ENCODE data around the gene HRK. TPM values are rescaled to one million over a fixed set of nuclear protein-coding genes. Genes with fewer than 3 reads are reported as not detected.

The HRK gene
- total and polyA plus RNA-seq, 9 donors: under 0.01 to 0.30 (median 0.15) TPM; not detected in 3

DNA sequence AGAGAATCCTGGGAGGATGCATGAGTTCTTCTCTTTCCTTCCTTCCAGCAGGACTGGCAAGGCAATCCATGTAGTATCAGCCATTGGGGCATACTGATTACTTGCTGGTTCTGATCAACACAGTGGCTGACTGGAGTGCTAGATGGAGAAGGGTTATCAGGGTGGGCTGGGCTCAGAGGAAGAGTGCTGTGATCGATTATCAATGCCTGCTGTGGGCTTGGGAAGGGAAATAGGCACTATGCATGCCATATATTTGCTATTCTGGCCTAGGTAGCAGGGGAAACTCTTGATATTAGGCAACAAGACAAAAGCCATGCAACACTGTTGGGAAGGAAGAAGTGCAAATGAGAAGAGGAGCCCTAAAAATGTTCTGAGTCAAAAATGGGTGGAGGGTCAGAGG, 45.8 kb downstream of the HRK start:
- H3K27ac ChIP-seq: no peak overlapping the region
- no peaks in the 10 kb centered on the region for H3K36me3 ChIP-seq
- H3K4me3 ChIP-seq: no peak overlapping the region
- 77 to 86% (median 85%) methylated on average over 1 of the region's 1 CpG for WGBS, 3 donors
- H3K27me3 ChIP-seq: no peaks in the 10 kb centered on the region
- DNase-seq: no peak
- no peaks in the 10 kb centered on the region for H3K4me1 ChIP-seq (ENCODE audit: insufficient read depth)
- intact Hi-C loops (cut with DNase I): no loop called here
- TF ChIP-seq, protein P1, sequence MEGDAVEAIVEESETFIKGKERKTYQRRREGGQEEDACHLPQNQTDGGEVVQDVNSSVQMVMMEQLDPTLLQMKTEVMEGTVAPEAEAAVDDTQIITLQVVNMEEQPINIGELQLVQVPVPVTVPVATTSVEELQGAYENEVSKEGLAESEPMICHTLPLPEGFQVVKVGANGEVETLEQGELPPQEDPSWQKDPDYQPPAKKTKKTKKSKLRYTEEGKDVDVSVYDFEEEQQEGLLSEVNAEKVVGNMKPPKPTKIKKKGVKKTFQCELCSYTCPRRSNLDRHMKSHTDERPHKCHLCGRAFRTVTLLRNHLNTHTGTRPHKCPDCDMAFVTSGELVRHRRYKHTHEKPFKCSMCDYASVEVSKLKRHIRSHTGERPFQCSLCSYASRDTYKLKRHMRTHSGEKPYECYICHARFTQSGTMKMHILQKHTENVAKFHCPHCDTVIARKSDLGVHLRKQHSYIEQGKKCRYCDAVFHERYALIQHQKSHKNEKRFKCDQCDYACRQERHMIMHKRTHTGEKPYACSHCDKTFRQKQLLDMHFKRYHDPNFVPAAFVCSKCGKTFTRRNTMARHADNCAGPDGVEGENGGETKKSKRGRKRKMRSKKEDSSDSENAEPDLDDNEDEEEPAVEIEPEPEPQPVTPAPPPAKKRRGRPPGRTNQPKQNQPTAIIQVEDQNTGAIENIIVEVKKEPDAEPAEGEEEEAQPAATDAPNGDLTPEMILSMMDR (IDR thresholded peaks at IDR 0.05): no peak
- no peak for TF ChIP-seq EP300 (IDR thresholded peaks at IDR 0.05)
- no peak for TF ChIP-seq POLR2A (IDR thresholded peaks at IDR 0.05)
- H3K9me3 ChIP-seq: no peaks in the 10 kb centered on the region

DNA sequence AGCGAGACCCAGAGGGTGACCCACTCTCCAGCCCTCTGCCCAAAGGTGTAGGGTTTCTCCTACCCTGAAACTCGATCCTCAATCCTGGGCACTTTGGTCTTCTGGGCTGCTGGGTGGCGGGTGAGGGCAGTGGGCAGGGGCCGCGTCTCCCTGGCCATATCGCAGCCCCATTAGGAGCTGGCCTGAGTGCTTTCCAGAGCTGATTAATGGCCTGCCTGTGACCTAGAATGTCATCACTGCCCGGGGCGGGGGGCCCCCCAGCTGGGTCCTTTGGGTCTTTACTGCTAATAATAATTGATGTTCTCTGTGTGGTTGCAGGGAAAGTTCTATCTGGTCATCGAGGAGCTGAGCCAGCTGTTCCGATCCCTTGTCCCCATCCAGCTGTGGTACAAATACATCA, 47.8 kb downstream of the HRK start:
- 67 to 75% (median 72%) methylated on average over 10 of the region's 10 CpGs for WGBS, 3 donors

DNA sequence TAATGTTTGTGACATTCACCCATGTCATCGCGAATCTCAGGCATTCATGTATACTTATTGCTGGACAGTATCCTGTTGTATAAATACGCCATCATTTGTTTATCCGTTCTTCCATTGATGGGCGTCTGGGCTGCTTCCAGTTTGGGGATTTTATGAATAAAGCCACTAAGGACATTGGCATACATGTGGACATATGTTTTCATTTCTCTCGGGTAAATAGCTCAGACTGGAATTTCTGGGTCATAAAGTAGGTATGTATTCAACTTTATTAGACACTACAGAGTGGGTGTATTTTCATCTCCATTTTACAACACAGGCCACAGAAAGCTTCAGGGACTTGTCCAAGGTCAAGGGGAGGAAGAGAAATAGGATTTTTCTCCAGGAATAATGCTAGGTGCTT, 48.9 kb downstream of the HRK start:
- H3K27me3 ChIP-seq: no peaks in the 10 kb centered on the region
- WGBS, 3 donors: 69 to 80% (median 74%) methylated on average over 6 of the region's 6 CpGs
- H3K36me3 ChIP-seq: no peaks in the 10 kb centered on the region
- H3K27ac ChIP-seq: no peak overlapping the region
- no peaks in the 10 kb centered on the region for H3K4me1 ChIP-seq (ENCODE audit: insufficient read depth)
- TF ChIP-seq POLR2A (IDR thresholded peaks at IDR 0.05) (no peak), EP300 (IDR thresholded peaks at IDR 0.05) (no peak)
- TF ChIP-seq, protein P1 (IDR thresholded peaks at IDR 0.05): no peak
- intact Hi-C loops (cut with DNase I): no loop called here
- no peak overlapping the region for H3K4me3 ChIP-seq
- no peaks in the 10 kb centered on the region for H3K9me3 ChIP-seq
- no peak for DNase-seq

More for the DNA sequence above, 47.8 kb downstream of the HRK start:
- H3K36me3 ChIP-seq: no peaks in the 10 kb centered on the region
- H3K9me3 ChIP-seq: no peaks in the 10 kb centered on the region
- intact Hi-C loops (cut with DNase I): no loop called here
- H3K4me3 ChIP-seq: no peak overlapping the region
- no peak for TF ChIP-seq POLR2A (IDR thresholded peaks at IDR 0.05)
- TF ChIP-seq EP300 (IDR thresholded peaks at IDR 0.05): no peak
- TF ChIP-seq, protein P1 (IDR thresholded peaks at IDR 0.05): no peak
- no peak for DNase-seq
- H3K27me3 ChIP-seq: no peaks in the 10 kb centered on the region
- H3K4me1 ChIP-seq (ENCODE audit: insufficient read depth): no peaks in the 10 kb centered on the region
- H3K27ac ChIP-seq: no peak overlapping the region

DNA sequence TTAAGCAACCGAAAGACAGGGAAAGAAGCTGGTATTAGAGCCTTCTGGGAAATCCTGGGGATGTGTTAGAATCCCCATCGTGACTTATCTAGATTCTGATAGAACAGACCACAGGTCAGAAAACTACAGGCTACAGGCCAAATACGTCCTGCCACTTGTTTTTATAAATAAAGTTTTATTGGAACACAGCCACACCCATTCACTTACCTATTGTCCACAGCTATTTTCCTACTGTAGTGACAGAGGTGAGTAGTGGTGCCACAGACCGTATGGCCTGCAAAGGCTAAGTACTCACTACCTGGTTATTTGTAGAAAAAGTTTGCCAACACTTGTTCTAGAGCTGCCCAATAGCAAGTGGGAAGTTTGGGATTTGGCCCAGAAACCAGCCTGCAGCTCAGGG, 53.8 kb downstream of the HRK start:
- H3K36me3 ChIP-seq: no peaks in the 10 kb centered on the region
- no peak overlapping the region for H3K4me3 ChIP-seq
- no peak for TF ChIP-seq EP300 (IDR thresholded peaks at IDR 0.05)
- TF ChIP-seq, protein P1 (IDR thresholded peaks at IDR 0.05): no peak
- TF ChIP-seq POLR2A (IDR thresholded peaks at IDR 0.05): no peak
- no peak for DNase-seq
- H3K9me3 ChIP-seq: no peaks in the 10 kb centered on the region
- intact Hi-C loops (cut with DNase I): no loop called here
- WGBS, 3 donors: 68 to 83% (median 80%) methylated on average over 4 of the region's 4 CpGs
- no peaks in the 10 kb centered on the region for H3K27me3 ChIP-seq
- no peaks in the 10 kb centered on the region for H3K4me1 ChIP-seq (ENCODE audit: insufficient read depth)
- H3K27ac ChIP-seq: no peak overlapping the region
